Panc1 (cell line): ENCODE data around the gene DNAJA2. TPM values are rescaled to one million over a fixed set of nuclear protein-coding genes. Genes with fewer than 3 reads are reported as not detected.

ENCODE experiments used
- ATAC-seq: fragments of 200-7000 bp; cut with Tn5 transposase; 2 replicates; pipeline ENCODE4 v1.9.1; 2020; ENCODE audit warnings: mild to moderate bottlenecking, moderate library complexity
- BruUV-seq: library from RNA; stranded (reverse); fragments of 400-500 nt; replicated peaks from 2 replicates; lab custom pipeline; 2021; lab: Mats Ljungman, UMichigan
- CTCF ChIA-PET: fragments of 300-600 bp; sonication (Branson Sonifier 250); formaldehyde crosslinking; loops from one replicate; lab custom pipeline; 2022; ENCODE audit warnings: antibody characterized with exemption; lab: Charles Lee
- POLR2A ChIA-PET: fragments of 300-600 bp; sonication (Branson Sonifier 250); formaldehyde crosslinking; loops from one replicate; lab custom pipeline; 2022; ENCODE audit warnings: antibody characterized with exemption; lab: Charles Lee
- DNase-seq: peaks from one replicate; pipeline ENCODE4 v3.0.0-alpha.2; 2010; ENCODE audit warnings: low read depth, low spot score
- H3K27ac ChIP-seq: 2 replicates; pipeline ENCODE4 v1.5.1; 2011; ENCODE audit warnings: mild to moderate bottlenecking, low read length, inconsistent platforms
- H3K27me3 ChIP-seq: fragments of 200-500 bp; sonication (Bioruptor generic); 2 replicates; pipeline ENCODE4 v1.6.0; 2014; ENCODE audit warnings: low read length, inconsistent platforms; ENCODE audit not compliant: control insufficient read depth, insufficient read depth
- H3K36me3 ChIP-seq: fragments of 200-500 bp; sonication (Bioruptor generic); 2 replicates; pipeline ENCODE4 v1.5.1; 2014; ENCODE audit warnings: inconsistent platforms, mild to moderate bottlenecking, low read length, moderate library complexity; ENCODE audit not compliant: control insufficient read depth, insufficient read depth
- H3K4me1 ChIP-seq: 2 replicates; pipeline ENCODE4 v1.5.1; 2011; ENCODE audit warnings: inconsistent platforms, mild to moderate bottlenecking, low read length, moderate library complexity; ENCODE audit not compliant: control insufficient read depth, insufficient read depth
- H3K4me3 ChIP-seq, 2 experiments: 2 replicates each; pipeline ENCODE4 v1.5.1; 2011 to 2012; ENCODE audit warnings: low read depth in 2 of 2, low read length in 2 of 2, mild to moderate bottlenecking in 2 of 2, inconsistent platforms in 1 of 2, moderate library complexity in 1 of 2
- H3K9me3 ChIP-seq: fragments of 200-500 bp; sonication (Bioruptor generic); 2 replicates; pipeline ENCODE4 v1.5.1; 2014; ENCODE audit warnings: low read depth, mild to moderate bottlenecking, inconsistent platforms, low read length, moderate library complexity; ENCODE audit not compliant: control insufficient read depth, insufficient read depth
- CTCF ChIP-seq: fragments of 450-650 bp; IDR thresholded peaks from 2 replicates; pipeline ENCODE4 v1.5.1; 2017; ENCODE audit warnings: mild to moderate bottlenecking
- POLR2AphosphoS5 ChIP-seq: IDR thresholded peaks from 2 replicates; pipeline ENCODE4 v1.6.1; 2012; ENCODE audit warnings: mild to moderate bottlenecking, low read depth, low read length, moderate library complexity
- SIN3A ChIP-seq: IDR thresholded peaks from 2 replicates; pipeline ENCODE4 v1.6.1; 2012; ENCODE audit warnings: low read depth, mild to moderate bottlenecking, low read length, moderate library complexity, borderline replicate concordance; ENCODE audit not compliant: insufficient read depth
- TCF7L2 ChIP-seq: IDR thresholded peaks from 2 replicates; pipeline ENCODE4 v1.6.1; 2011; ENCODE audit warnings: mild to moderate bottlenecking, low read depth, low read length, inconsistent platforms
- in situ Hi-C: cut with HindIII; loops from 2 replicates; pipeline ENCODE4 v1.10.0; 2016; ENCODE audit warnings: low sequenced_read_pairs, low pct_unique_long_range_greater_than_20kb
- intact Hi-C: fragments of 100-400 bp; cut with micrococcal nuclease; formaldehyde crosslinking; loops from one replicate; pipeline ENCODE4 v1.10.0; 2022; ENCODE audit not compliant: unreplicated experiment
- total RNA-seq: library from RNA; stranded (reverse); gene quantifications from one replicate; pipeline ENCODE4 v1.2.1, GENCODE V29; 2021; ENCODE audit not compliant: unreplicated experiment
- TF ChIP-seq, protein P1 (sequence below), 2 experiments: IDR thresholded peaks; 2 replicates each; pipeline ENCODE4 v1.6.1; 2011 to 2012; ENCODE audit warnings: low read depth in 2 of 2, control low read depth in 1 of 2, low read length in 1 of 2, mild to moderate bottlenecking in 1 of 2, moderate library complexity in 1 of 2; ENCODE audit not compliant: insufficient read depth in 1 of 2

Gene DNAJA2
- total RNA-seq, 1 experiment from 2014 or later, result 49.4 TPM

- CTCF ChIA-PET, result interaction anchor here (0.7 kb wide), 1 partner anchor 42 kb away, joined by 8 read pairs; no protein-coding TSS in a partner anchor
- ATAC-seq (no peak), DNase-seq (no peak)
- intact Hi-C loops, result no loop called here
- H3K36me3 ChIP-seq, result peaks cover 9% of the 10 kb centered on the region
- BruUV-seq, result no TSS peak
- H3K4me1 ChIP-seq, result peaks cover 17% of the 10 kb centered on the region
- no peaks in the 10 kb centered on the region for H3K9me3 ChIP-seq
- no peak overlapping the region for H3K27ac ChIP-seq
- no peak overlapping the region for H3K4me3 ChIP-seq
- H3K27me3 ChIP-seq, result no peaks in the 10 kb centered on the region
- POLR2A ChIA-PET, result no interaction called here
- in situ Hi-C loops, result no loop called here
- no peak for TF ChIP-seq POLR2AphosphoS5
- TF ChIP-seq SIN3A, result no peak
- TF ChIP-seq TCF7L2, result no peak
- no peak for TF ChIP-seq CTCF
- TF ChIP-seq, protein P1, sequence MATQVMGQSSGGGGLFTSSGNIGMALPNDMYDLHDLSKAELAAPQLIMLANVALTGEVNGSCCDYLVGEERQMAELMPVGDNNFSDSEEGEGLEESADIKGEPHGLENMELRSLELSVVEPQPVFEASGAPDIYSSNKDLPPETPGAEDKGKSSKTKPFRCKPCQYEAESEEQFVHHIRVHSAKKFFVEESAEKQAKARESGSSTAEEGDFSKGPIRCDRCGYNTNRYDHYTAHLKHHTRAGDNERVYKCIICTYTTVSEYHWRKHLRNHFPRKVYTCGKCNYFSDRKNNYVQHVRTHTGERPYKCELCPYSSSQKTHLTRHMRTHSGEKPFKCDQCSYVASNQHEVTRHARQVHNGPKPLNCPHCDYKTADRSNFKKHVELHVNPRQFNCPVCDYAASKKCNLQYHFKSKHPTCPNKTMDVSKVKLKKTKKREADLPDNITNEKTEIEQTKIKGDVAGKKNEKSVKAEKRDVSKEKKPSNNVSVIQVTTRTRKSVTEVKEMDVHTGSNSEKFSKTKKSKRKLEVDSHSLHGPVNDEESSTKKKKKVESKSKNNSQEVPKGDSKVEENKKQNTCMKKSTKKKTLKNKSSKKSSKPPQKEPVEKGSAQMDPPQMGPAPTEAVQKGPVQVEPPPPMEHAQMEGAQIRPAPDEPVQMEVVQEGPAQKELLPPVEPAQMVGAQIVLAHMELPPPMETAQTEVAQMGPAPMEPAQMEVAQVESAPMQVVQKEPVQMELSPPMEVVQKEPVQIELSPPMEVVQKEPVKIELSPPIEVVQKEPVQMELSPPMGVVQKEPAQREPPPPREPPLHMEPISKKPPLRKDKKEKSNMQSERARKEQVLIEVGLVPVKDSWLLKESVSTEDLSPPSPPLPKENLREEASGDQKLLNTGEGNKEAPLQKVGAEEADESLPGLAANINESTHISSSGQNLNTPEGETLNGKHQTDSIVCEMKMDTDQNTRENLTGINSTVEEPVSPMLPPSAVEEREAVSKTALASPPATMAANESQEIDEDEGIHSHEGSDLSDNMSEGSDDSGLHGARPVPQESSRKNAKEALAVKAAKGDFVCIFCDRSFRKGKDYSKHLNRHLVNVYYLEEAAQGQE (IDR thresholded peaks at IDR 0.05; ENCODE audit: insufficient read depth in 1 of 2, low read depth in 2 of 2, low read length in 1 of 2), result no peak
Observed at GRCh38 chr16:46975165-46975564, 1.7 kb upstream of the DNAJA2 start.

GRCh38 chr16:46974352-46974751 lies 878 bp upstream of the DNAJA2 start:
- POLR2A ChIA-PET, result interaction anchor here (0.5 kb wide), 1 partner anchor 128 kb away, joined by 7 read pairs; no protein-coding TSS in a partner anchor
- H3K4me3 ChIP-seq, result peak overlapping the region; percentile 76 to 95
- H3K4me1 ChIP-seq, result peaks cover 17% of the 10 kb centered on the region
- peak overlapping the region; percentile 89 for H3K27ac ChIP-seq
- DNase-seq, result no peak
- TF ChIP-seq CTCF (no peak), TCF7L2 (no peak), POLR2AphosphoS5 (no peak)
- BruUV-seq, result no TSS peak
- no peak for ATAC-seq
- CTCF ChIA-PET, result no interaction called here
- in situ Hi-C loops, result no loop called here
- no peaks in the 10 kb centered on the region for H3K9me3 ChIP-seq
- intact Hi-C loops, result no loop called here
- peaks cover 12% of the 10 kb centered on the region for H3K36me3 ChIP-seq
- H3K27me3 ChIP-seq, result no peaks in the 10 kb centered on the region
